K562 (cell line): ENCODE data around the gene DBP. TPM values are rescaled to one million over a fixed set of nuclear protein-coding genes. Genes with fewer than 3 reads are reported as not detected.
A peak's percentile ranks its signal among the peaks of the same experiment; 100 is the strongest.

Experiments
- BCOR ChIP-seq: fragments of 450-650 bp; IDR thresholded peaks from 2 replicates; pipeline ENCODE4 v1.6.1; 2016
- COPS2 ChIP-seq: fragments of 450-650 bp; conservative IDR thresholded peaks from 2 replicates; pipeline ENCODE4 v1.6.1; 2016; ENCODE audit warnings: mild to moderate bottlenecking, moderate library complexity
- EZH2 ChIP-seq: IDR thresholded peaks from 2 replicates; pipeline ENCODE4 v1.6.1; 2012; ENCODE audit warnings: low read depth, mild to moderate bottlenecking, inconsistent platforms, low read length, borderline replicate concordance
- HNRNPL ChIP-seq: fragments of 200-400 bp; formaldehyde crosslinking; IDR thresholded peaks from 2 replicates; pipeline ENCODE4 v1.6.1; 2017; ENCODE audit warnings: low read depth, mild to moderate bottlenecking, low read length
- HNRNPUL1 ChIP-seq: fragments of 200-400 bp; formaldehyde crosslinking; IDR thresholded peaks from 2 replicates; pipeline ENCODE4 v1.6.1; 2017; ENCODE audit warnings: low read length
- MEIS2 ChIP-seq: fragments of 450-650 bp; IDR thresholded peaks from 2 replicates; pipeline ENCODE4 v1.6.1; 2014; ENCODE audit warnings: mild to moderate bottlenecking; ENCODE audit not compliant: partially characterized antibody
- NR1H2 ChIP-seq: sonication (generic); formaldehyde crosslinking; IDR thresholded peaks from 2 replicates; pipeline ENCODE4 v1.4.0; 2020; ENCODE audit warnings: mild to moderate bottlenecking, missing genetic modification reagents
- NR3C1 ChIP-seq: sonication (generic); formaldehyde crosslinking; IDR thresholded peaks from 2 replicates; pipeline ENCODE4 v1.8.1; 2022; ENCODE audit warnings: missing genetic modification reagents
- PYGO2 ChIP-seq: fragments of 450-650 bp; IDR thresholded peaks from 2 replicates; pipeline ENCODE4 v1.6.1; 2016; ENCODE audit warnings: mild to moderate bottlenecking, missing genetic modification characterization, moderate library complexity, missing compliant biosample characterization
- RBBP5 ChIP-seq: fragments of 200-600 bp; sonication (generic); IDR thresholded peaks from 2 replicates; pipeline ENCODE4 v1.6.1; 2012; ENCODE audit warnings: borderline replicate concordance, mild to moderate bottlenecking, low read length, control low read depth, inconsistent platforms; ENCODE audit not compliant: insufficient read depth, poor library complexity, severe bottlenecking
- SMAD3 ChIP-seq: fragments of 450-650 bp; formaldehyde crosslinking; conservative IDR thresholded peaks from 2 replicates; pipeline ENCODE4 v1.4.0; 2020; ENCODE audit warnings: mild to moderate bottlenecking
- STAT5A ChIP-seq: IDR thresholded peaks from 2 replicates; pipeline ENCODE4 v1.6.1; 2012; ENCODE audit warnings: low read length, inconsistent platforms, borderline replicate concordance
- ZNF143 ChIP-seq: sonication (generic); formaldehyde crosslinking; IDR thresholded peaks from 2 replicates; pipeline ENCODE4 v1.9.0; 2022; ENCODE audit warnings: mild to moderate bottlenecking, missing genetic modification reagents
- ZNF174 ChIP-seq: fragments of 250-450 bp; sonication (Bioruptor Pico); IDR thresholded peaks from 2 replicates; pipeline ENCODE4 v1.4.0; 2020; ENCODE audit warnings: mild to moderate bottlenecking
- ZNF408 ChIP-seq: fragments of 250-450 bp; sonication (Bioruptor Pico); IDR thresholded peaks from 2 replicates; pipeline ENCODE4 v1.4.0; 2020; ENCODE audit warnings: low read depth, mild to moderate bottlenecking, moderate library complexity
- ZNF444 ChIP-seq: fragments of 250-450 bp; sonication (Bioruptor Pico); IDR thresholded peaks from 2 replicates; pipeline ENCODE4 v1.4.0; 2020; ENCODE audit warnings: mild to moderate bottlenecking, moderate library complexity
- polyA plus RNA-seq, 8 experiments: library from polyadenylated mRNA; depleted of rRNA in 4 of 8; stranded (reverse) in 5 of 8; unstranded in 3 of 8; fragments of >200 nt; fragmentation: Nextera tagmentation in 2 of 8; fragmentation: Illumina TruSeq in 1 of 8; extraction: Ambion mirVana in 2 of 8; extraction: Trizol in 1 of 8; gene quantifications; 2 replicates each; pipeline versions ENCODE4 v1.2.1 to v1.2.3, GENCODE V29; 2011 to 2014; ENCODE audit warnings: inconsistent platforms in 1 of 8, missing spikeins in 1 of 8
- total RNA-seq, 7 experiments: library from RNA; depleted of rRNA in 6 of 7; stranded (reverse); fragments of >200 nt in 6 of 7; fragmentation: Illumina TruSeq in 2 of 7; extraction: Trizol in 2 of 7; gene quantifications; 2 replicates each; pipeline versions ENCODE4 v1.2.1 to v1.2.3, GENCODE V29; 2011 to 2021; ENCODE audit warnings: low replicate concordance in 1 of 7
- TF ChIP-seq, protein P1 (sequence below): fragments of 250-450 bp; sonication (Bioruptor Pico); IDR thresholded peaks from 2 replicates; pipeline ENCODE4 v1.5.0; 2021
- TF ChIP-seq, protein P2 (sequence below): sonication (generic); formaldehyde crosslinking; IDR thresholded peaks from 2 replicates; pipeline ENCODE4 v1.8.0; 2023; ENCODE audit warnings: mild to moderate bottlenecking, missing genetic modification reagents
- TF ChIP-seq, protein P3 (sequence below): fragments of 200-800 bp; sonication (Bioruptor generic); IDR thresholded peaks from 2 replicates; pipeline ENCODE4 v1.6.1; 2016; ENCODE audit warnings: missing genetic modification characterization, missing compliant biosample characterization

The DBP gene
- total and polyA plus RNA-seq, 9 of the 15 experiments (the other 6 are each of a cell fraction or from before 2014, with no cell fraction given) = 0.25 to 5.5 (median 1.8) TPM

DNA sequence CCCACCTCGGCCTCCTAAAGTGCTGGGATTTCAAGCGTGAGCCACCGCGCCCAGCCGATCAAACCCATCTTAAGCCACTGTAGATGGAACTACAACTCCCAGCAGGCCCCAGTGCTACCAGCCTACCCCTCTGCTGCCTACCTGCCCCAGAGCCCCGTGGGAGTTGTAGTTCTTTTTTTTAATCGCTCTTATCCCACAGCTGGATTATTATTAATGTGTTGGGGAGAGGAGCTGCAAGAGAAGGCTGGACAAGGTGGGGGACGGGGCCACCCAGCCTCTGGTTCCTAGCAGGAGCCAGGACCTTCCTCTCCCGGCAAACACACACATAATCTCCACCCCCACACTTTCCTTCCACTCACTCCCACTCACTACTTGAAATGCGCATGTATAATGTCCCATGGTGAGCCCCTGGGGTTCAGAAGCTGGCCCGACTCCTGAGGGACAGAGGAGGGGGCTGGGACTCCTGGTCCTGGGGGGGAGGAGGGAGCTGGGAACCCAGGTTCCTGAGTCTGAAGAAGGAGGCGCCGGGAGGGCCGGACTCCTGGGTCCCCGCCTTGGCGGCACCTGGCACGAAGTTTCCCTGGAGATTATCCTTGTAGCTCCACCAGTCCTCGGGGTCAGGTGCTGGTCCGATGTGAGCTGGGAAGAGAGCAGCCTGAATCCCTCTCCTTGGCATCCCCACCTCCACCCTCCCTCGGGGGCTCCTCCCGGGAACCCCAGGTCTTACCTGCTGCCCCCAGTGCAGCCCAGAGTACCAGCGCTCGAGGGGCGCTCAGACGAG lies 7.8 kb upstream of the DBP start (continued):
- TF ChIP-seq ZNF444 (no peak), NR1H2 (CRISPR knock-in tag) (no peak), STAT5A (no peak), ZNF174 (CRISPR knock-in tag) (no peak), COPS2 (no peak), MEIS2 (no peak), RBBP5 (peak; percentile 5), HNRNPL (no peak), ZNF143 (CRISPR knock-in tag) (peak; percentile 100), EZH2 (no peak), HNRNPUL1 (no peak), BCOR (no peak), SMAD3 (CRISPR knock-in tag) (no peak), ZNF408 (CRISPR knock-in tag) (no peak), NR3C1 (CRISPR knock-in tag) (no peak), PYGO2 (tag) (no peak)
- TF ChIP-seq, protein P1, sequence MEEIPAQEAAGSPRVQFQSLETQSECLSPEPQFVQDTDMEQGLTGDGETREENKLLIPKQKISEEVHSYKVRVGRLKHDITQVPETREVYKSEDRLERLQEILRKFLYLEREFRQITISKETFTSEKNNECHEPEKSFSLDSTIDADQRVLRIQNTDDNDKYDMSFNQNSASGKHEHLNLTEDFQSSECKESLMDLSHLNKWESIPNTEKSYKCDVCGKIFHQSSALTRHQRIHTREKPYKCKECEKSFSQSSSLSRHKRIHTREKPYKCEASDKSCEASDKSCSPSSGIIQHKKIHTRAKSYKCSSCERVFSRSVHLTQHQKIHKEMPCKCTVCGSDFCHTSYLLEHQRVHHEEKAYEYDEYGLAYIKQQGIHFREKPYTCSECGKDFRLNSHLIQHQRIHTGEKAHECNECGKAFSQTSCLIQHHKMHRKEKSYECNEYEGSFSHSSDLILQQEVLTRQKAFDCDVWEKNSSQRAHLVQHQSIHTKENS (CRISPR knock-in tag) = no peak
- TF ChIP-seq, protein P2, sequence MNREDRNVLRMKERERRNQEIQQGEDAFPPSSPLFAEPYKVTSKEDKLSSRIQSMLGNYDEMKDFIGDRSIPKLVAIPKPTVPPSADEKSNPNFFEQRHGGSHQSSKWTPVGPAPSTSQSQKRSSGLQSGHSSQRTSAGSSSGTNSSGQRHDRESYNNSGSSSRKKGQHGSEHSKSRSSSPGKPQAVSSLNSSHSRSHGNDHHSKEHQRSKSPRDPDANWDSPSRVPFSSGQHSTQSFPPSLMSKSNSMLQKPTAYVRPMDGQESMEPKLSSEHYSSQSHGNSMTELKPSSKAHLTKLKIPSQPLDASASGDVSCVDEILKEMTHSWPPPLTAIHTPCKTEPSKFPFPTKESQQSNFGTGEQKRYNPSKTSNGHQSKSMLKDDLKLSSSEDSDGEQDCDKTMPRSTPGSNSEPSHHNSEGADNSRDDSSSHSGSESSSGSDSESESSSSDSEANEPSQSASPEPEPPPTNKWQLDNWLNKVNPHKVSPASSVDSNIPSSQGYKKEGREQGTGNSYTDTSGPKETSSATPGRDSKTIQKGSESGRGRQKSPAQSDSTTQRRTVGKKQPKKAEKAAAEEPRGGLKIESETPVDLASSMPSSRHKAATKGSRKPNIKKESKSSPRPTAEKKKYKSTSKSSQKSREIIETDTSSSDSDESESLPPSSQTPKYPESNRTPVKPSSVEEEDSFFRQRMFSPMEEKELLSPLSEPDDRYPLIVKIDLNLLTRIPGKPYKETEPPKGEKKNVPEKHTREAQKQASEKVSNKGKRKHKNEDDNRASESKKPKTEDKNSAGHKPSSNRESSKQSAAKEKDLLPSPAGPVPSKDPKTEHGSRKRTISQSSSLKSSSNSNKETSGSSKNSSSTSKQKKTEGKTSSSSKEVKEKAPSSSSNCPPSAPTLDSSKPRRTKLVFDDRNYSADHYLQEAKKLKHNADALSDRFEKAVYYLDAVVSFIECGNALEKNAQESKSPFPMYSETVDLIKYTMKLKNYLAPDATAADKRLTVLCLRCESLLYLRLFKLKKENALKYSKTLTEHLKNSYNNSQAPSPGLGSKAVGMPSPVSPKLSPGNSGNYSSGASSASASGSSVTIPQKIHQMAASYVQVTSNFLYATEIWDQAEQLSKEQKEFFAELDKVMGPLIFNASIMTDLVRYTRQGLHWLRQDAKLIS = no peak
- TF ChIP-seq, protein P3, sequence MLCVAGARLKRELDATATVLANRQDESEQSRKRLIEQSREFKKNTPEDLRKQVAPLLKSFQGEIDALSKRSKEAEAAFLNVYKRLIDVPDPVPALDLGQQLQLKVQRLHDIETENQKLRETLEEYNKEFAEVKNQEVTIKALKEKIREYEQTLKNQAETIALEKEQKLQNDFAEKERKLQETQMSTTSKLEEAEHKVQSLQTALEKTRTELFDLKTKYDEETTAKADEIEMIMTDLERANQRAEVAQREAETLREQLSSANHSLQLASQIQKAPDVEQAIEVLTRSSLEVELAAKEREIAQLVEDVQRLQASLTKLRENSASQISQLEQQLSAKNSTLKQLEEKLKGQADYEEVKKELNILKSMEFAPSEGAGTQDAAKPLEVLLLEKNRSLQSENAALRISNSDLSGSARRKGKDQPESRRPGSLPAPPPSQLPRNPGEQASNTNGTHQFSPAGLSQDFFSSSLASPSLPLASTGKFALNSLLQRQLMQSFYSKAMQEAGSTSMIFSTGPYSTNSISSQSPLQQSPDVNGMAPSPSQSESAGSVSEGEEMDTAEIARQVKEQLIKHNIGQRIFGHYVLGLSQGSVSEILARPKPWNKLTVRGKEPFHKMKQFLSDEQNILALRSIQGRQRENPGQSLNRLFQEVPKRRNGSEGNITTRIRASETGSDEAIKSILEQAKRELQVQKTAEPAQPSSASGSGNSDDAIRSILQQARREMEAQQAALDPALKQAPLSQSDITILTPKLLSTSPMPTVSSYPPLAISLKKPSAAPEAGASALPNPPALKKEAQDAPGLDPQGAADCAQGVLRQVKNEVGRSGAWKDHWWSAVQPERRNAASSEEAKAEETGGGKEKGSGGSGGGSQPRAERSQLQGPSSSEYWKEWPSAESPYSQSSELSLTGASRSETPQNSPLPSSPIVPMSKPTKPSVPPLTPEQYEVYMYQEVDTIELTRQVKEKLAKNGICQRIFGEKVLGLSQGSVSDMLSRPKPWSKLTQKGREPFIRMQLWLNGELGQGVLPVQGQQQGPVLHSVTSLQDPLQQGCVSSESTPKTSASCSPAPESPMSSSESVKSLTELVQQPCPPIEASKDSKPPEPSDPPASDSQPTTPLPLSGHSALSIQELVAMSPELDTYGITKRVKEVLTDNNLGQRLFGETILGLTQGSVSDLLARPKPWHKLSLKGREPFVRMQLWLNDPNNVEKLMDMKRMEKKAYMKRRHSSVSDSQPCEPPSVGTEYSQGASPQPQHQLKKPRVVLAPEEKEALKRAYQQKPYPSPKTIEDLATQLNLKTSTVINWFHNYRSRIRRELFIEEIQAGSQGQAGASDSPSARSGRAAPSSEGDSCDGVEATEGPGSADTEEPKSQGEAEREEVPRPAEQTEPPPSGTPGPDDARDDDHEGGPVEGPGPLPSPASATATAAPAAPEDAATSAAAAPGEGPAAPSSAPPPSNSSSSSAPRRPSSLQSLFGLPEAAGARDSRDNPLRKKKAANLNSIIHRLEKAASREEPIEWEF = no peak
